Fibroblast of gingiva (primary cell): ENCODE measurements around the gene CACNA1C.

ENCODE experiments used
- DNase-seq: peaks from one replicate; pipeline ENCODE4 v3.0.0-alpha.2; 2011; ENCODE audit warnings: low read depth

CACNA1C gene

DNA sequence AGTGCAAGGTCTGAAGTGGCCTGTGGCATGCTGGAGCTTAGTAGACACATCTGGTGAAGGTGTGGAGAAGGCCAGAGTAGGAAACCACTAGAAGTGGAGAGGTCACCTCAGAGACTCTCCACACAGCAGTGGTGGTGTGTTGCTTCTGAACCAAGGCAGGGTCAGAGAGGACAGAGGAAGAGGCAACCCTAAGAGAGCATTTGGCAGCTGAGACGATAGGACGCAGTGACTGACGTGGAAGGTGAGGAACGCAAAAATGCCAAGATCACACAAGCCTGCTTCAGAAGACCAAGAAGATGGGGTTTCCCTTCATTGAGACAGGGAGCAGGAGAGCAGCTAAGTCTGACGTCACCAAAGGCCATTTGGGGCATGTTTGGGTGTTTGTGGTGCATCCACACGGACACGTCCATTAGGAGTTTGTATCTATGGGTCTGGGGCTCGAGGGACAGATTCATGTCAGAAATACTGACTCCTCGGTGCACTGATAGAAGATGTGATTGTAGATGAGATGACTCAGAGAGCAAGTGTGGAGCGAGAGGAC is 338.1 kb downstream of the CACNA1C start:
- DNase-seq = no peak

DNA sequence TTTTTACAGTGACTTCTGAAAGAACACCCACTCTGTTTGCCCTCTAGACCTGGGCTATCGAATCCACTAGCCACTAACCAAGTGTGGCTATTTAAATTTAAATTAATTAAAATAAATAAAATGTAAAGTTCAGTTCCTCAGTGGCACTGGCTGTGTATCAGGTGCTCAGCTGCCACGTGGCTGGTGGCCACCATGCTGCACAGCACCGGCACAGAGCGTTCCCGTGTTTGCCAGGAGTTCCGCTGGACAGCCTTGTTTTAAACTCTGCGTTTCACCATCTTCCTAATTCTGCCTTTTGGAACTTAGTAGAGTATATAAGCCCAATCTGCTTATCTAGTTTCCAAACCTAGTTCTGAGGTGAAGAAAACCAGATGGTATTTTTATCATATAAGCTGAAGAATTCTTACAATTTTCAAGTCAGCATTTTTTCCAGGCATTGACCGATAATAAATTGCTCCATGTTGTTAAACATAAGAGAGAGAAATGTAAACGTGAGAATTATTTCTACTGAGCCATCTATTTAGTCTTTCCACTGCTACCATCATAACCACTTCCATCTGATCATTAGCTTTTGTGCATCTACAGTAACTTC is 339.0 kb downstream of the CACNA1C start:
- DNase-seq = no peak

DNA sequence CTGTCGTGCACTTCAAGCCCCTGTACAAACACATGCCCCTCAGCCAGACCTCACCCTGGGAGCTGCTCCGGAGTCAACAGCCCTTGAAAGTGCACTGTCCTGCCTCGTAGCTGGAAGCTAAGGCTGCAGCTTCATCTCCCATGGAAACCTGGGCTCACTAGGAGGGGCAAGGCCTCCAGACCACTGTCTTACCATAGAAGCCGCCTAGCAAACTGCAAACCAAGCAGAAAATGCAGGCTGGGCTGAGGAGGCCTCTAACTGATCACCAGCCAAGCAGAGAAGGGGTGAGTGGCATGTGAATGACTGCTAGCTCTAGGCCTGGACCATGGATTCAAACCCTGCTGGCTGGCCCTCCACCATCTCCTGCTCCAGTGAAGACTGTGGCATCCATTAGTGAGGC is 340.2 kb downstream of the CACNA1C start:
- DNase-seq = no peak

DNA sequence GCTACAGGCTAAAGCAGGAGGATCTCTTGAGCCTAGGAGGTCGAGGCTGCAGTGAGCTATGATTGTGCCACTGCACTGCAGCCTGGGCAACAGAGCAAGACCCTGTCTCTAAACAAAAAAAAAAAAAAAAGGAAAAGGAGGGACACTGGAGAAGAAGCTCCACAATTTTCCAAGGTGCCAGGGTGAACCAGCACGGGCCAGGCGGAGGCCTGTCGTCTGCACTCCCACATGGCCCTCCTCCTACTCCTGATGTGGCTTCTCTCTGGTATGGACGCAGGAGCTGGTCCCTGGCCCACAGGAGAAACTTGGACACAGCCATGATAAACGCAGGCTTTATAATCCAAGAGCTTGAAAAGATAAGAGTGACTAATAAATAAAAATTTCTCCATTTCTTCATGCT is 341.2 kb downstream of the CACNA1C start:
- no peak for DNase-seq

DNA sequence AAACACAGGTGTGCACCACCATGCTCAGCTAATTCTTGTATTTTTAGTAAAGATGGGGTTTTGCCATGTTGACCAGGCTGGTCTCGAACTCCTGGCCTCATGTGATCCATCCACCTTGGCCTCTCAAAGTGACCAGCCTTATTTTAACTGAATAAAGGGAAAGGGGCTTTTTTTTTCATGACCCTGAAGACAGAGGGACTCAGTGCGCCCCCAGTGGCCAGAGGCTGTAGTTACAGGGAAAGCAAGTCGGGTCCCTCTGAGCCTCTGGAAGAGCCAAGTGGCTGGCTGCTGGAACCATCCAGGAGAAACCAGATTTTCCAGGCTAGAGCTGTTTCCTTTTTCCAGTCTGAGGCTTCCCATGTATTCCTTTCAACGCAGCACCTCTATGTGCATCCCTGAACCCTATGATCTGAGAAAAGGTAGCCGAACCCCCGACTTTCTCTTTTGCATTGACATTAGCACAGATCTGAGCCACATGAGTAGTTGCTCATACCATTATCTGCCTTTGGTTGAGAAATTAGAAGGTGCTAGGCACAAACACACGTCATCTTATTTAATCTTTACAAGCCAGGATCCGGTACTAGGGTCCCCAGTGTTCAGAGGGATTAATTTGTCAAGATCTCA is 342.7 kb downstream of the CACNA1C start:
- no peak for DNase-seq

DNA sequence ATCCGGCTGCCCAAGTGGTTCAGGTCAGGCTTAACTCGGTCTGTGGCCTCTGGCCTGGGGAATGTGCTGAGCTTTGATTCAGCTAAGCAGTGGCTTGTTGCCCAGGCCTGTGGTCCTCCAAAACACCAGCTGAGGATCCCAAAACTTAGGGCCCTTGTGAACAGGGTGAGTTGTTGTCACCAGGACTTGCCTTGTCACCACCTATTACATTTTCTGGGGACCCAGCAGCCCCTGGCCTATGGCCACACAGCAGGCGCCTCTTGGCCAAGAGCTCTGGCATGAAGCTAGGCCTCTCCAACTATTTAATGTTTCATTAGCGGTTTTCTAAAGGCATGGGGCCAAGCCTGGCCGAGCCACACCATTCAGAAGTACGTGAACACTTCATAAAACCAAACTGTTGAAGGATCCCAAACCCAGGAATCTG is 343.7 kb downstream of the CACNA1C start:
- DNase-seq = peak; percentile 66

DNA sequence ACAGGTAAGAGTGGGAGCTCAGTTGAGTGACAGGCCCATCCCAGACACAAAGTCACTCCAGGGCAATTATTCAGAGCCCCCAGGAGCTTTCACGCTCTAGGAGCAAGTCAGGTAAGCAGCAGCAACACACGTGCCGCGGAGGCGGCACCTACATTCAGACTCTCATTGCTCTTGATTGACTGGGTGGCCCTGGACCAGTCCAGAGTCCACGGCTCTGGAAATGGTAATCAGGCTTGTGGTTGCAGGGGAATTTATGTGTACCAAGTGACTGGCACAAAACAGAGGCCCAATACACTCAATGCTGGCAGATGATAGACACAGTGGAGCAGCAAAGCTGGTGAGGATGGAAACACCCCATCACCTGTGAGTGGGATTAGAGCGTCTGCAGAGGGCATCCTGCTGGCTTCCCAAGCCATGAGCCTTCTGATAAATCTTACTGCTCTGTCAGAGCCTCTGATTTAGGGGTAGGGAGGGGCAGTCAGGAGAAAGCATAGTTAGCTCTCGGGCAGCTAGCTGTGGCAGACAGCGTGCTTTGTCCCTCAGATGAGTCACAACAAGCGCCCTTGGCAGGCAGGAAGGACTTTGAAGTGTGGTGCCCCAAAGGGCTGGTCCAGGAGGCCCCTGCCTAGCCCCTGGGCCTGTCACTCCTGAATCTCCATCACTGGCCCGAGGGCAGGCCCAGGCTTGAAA is 344.7 kb downstream of the CACNA1C start:
- no peak for DNase-seq

DNA sequence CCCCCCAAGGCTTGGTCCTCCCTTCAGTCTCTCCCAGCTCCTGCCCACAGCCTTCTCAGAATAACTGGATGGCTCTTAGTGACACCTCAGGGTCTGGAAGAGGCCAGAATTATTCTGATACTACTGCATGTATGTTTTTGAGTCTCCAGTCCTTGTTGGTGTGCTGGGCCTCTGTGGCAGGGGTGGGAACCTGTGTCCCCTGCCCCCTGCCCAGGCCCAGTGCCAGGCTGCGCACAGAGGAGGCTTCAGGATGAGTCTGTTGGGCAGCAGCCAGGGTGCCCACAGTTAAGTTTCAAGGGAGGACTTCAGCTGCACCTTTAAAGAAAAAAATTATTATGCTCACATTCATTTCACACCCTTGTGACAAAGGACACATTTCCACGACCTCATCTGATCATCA is 348.3 kb downstream of the CACNA1C start:
- DNase-seq = no peak

DNA sequence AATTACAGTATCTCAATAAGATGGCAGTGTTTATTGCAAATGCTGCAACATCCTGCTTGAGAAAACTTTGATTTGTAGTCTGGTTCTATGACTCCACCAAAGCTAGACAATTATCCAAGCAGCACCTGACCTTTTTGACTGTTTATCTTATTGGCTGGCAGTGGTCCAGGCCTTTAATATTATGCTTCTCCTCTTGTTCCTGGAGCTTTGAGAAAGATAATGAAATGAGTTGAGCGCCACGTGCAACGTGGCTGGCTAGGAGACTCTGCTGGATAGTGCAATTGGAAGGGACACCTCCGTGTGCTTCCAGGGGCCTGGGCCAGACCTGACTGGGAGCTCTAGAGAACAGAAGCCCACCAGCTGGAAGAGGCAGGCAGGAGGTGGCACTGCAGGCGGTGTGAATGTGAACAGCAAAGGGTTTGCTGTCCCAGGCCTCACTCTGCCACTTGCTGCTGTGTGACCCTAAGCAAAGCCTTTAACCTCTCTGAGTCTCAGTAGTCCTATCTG is 349.3 kb downstream of the CACNA1C start:
- DNase-seq = no peak

DNA sequence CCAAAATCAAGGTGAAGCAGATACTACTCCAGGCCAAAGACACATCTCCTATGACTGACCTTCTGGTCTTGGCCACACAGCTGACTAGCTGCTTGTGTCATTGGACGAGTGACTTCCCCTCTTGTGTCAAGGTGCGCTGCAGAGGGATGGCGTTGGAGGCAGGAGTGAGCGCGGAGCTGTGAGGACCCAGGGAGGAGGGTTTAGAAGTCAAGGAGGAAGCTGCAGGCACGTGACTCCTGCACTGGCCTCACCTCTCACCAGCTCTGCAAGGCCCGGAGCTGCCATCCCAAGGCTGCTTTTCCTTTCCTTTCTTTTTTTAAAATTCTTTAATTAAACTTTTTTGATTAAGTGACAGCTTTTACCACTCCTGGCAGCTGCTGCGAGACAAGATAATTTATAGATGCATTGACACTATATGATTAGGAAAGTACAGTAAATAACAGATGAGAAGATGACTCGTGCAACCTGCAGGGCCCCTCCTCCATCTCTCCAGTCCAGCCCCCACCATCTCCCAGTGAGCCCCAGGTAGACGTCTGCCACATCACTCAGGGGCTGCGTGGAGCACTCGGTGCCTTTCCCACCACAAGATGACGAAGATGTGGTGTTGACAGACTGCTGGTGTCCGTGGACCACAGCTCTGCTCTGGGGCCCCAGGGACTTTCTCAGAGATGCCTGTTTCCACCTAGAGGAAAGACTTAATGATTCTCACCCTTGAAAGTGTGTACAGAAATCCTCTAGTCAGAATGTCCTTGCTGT is 350.6 kb downstream of the CACNA1C start:
- no peak for DNase-seq

DNA sequence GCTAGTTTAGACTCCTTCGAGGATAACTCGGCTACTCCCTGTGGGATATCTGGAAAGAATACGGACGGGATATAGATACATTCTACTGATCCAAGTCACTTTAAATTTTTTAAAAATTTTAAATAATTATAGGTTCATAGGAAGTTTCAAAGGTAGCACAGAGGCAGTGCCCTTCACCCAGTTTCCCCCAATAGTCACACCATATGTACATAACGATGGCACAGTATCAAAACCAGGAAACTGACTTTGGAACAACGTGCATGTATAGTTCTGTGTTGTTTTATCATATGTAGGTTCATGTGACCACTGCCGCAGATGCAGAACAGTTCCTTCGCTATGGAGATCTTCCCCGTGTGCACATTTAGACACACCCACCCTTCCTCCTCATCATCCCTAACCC is 352.3 kb downstream of the CACNA1C start:
- no peak for DNase-seq

DNA sequence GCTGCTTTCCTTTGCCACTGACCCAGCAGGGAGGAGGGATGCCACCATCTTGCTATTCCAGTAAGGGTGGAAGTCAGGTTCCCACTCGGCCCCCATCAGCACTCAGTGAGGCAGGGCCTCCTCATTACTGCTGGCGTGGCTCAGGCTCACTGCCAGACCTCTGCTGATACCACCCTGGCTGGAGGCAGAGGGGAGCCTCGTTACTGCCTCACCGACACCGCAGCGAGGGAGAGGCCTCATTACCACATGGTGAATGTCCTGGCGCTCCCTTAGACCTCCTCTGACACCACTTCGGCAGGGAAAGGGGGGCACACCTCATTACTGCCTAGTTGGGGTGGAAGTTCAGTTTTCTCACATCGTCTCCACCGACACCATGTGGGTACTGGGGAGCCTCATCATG is 354.1 kb downstream of the CACNA1C start:
- DNase-seq = no peak

DNA sequence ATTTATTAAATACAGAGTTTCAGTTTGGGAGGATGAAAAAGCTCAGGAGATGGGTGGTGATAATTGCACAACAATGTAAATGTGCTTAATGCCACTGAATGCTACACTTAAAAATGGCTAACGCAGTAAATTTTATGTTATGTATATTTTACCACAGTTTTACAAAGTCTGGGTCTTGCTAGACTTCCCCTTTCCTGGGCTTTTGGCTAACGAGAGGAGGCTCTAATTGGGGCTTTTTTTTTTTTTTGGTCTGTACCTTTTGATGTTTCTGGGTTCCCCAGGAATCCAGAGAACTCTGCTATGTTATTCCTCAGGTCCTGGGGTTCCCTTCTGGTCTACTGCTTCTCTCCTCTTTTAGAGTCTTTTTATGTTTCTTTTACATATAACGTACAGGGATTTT is 355.5 kb downstream of the CACNA1C start:
- DNase-seq = no peak

DNA sequence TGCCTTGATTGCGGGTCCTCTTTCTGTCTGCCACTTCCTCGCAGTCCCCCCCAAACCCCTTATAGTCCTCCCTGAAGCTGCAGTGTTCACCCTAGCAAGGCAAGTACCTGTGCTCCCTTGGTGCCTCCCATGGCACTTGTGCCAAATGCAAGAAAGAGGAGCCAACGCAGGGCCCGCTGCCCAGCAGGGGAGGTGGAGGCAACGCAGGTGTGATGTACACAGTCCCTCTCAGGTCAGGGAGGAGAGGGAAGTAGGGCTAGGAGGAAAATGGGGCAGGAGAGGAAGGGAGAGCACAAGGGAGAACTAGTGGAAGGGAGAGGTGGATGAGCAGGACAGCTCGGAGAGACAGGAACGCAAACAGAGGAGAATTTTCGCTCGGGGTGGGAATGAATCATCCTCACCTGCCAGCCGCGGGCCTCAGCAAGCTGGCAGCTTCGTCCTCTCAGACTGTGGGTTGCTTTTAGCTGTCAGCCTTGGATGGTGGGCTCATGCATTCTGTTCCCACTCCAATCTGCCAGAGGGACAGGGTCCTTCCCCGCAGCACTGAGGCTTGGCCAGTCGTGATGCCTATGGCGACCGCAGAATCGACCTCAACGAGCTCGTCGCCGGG is 357.0 kb downstream of the CACNA1C start:
- DNase-seq = no peak

DNA sequence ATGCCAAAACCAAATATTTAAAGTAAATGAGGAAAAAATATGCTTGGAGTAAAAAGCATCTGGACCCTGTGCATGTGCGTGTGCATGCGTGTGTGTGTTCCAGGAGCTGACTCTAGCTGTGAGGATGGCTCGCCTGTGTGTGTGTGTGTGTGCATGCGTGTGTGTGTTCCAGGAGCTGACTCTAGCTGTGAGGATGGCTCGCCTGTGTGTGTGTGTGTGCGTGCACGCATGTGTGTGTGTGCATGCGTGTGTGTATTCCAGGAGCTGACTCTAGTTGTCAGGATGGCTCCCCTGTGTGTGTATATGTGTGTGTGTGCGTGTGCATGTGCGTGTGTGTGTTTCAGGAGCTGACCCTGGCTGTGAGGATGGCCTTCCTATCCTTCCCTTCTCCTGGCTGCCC is 357.7 kb downstream of the CACNA1C start:
- DNase-seq = no peak

DNA sequence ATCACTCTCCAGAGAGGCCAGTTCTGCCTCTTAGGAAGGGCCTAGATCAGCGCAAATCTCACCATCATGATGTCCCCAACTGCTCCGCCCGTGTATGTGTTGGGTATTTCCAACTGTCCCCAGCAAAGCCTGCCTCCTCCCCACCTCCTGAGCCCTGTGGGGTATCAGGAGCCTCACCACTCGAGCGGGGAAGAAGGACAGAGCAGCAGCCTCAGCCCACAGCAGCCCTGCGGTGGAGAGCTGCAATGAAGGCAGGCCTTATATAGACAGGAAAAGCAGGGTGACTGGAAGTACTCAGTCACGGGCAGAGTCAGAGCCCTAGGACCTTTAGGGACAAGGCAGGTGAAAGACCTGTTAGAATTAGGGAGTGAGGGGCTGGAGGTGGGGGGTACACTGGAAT is 358.2 kb downstream of the CACNA1C start:
- DNase-seq = no peak

DNA sequence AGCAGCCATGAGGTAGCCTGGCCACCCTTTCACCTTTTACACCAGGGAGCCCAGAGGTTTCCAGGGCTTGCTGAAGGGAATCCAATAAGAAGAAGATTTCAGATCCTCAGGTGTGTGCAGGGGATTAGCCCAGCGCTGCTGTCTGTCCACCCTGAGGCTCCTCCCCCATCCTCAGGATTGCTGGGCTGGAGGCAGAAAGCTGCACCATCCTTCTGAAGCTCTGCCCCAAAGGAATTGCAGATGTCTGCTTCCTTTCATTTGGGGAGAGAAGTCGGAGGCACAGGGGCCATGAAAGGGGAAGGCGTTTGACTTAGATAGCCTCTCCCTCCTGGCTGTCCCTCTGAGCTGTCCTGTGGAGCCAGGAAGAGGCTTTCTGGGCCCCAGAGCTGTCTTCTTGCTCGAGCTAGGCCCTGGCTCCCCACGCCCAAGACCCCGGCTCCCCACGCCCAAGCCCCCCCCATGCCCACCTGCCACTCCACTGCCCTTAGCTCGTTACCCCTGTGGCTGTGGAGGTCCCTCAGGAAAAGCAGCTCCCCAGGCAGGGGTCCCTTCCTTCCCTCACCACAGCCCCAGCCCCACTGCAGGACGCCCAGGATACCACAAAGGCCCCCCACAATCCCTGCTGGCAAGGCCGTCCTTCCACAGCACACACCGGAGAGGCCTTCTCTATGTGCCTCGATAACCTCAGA is 359.0 kb downstream of the CACNA1C start:
- no peak for DNase-seq

DNA sequence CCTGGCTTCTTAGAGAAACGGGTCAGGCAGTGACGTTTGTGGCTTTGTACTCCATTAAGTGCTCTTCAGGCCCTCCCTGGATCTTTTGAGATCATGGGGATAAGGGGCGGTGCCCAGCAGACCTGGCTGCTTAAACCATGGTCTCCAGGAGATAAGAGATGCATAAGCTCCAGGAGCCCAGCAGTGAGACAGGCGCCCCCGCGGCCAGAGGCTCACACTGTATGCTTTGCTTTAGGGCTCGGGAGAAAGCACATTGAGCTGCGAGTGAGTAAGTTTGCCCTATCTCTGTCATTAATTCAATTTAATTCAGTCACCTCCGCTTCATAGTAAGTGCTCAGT is 359.5 kb downstream of the CACNA1C start:
- no peak for DNase-seq

DNA sequence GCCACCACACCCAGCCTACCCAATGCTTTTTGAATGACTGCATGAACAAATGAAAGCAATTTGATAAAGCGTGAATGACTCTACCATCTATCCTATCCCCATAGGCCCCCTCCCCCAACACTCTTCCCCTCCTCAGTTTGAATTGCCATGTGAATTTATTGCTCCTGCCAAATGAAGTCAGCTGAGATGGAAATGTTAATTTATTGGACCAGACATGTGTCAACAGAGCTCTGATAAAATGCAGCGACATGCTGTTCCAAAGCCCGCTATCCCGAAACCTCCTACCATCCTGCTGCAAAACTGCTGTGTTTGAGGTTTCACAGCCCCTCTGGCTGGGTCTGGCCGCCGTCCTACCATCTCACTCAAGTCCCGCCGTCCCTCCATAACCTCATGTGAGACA is 360.5 kb downstream of the CACNA1C start:
- no peak for DNase-seq

DNA sequence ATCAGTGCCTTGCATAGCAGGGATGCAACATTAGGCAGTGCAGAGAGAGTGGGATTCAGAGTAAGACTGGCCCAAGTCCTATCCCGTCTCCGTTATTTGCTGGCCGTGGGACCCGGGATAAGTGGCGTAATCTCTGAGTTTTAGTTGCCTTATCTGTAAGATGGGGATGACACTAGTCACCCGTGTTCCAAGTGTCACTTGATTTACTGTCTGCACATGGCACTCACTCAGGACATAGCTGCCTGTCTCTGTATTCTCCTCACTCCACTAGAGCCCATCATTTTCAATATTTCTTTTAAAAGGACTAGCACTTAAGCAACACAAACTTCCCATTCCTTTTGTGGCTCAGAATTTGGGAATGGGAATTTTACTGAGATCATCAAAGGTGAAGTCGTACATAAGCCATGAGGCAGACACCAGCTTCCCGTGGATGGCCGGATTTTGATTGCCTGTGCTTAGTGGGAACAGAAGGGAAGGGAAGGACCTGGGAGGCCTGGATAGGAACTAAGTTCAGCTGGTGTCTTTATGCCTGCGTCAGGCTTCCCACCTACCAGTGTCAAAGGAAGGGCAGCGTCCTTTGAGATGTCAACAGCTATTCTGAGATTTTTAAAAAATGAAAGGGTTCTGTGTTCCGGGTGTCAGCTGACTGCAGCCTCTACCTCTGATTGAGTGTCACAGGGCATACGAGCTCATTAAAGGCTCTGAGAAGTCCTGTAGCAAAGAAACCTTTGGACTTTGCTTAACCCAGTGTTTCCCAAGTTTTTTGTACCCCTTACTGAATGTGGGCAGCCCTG is 361.4 kb downstream of the CACNA1C start:
- no peak for DNase-seq
